Measurements from ENCODE around the gene KLHL29. TPM values are rescaled to one million over a fixed set of nuclear protein-coding genes. Genes with fewer than 3 reads are reported as not detected.
A peak's percentile ranks its signal among the peaks of the same experiment; 100 is the strongest.

Gene KLHL29
- total and polyA plus RNA-seq, 5 donors from 2014 or later = 0.09 to 1.3 (median 0.24) TPM

GRCh38 chr2:23360571-23361125, 24.3 kb upstream of the KLHL29 start:
- H3K4me1 ChIP-seq (ENCODE audit: control insufficient read depth, insufficient read depth, low read length, poor library complexity, severe bottlenecking) = no peaks in the 10 kb centered on the region
- peaks cover 8% of the 10 kb centered on the region for H3K27me3 Mint-ChIP-seq
- H3K9me3 ChIP-seq (ENCODE audit: control insufficient read depth in 2 of 2, low read length in 2 of 2) = no peaks in the 10 kb centered on the region
- no peak overlapping the region for H3K4me3 Mint-ChIP-seq
- no peaks in the 10 kb centered on the region for H3K36me3 Mint-ChIP-seq
- H3K36me3 ChIP-seq (ENCODE audit: control insufficient read depth, insufficient read depth, low read length) = no peaks in the 10 kb centered on the region
- no peaks in the 10 kb centered on the region for H3K4me1 Mint-ChIP-seq
- peaks cover 5% of the 10 kb centered on the region for H3K27me3 ChIP-seq (ENCODE audit: control insufficient read depth, insufficient read depth, low read length)
- ATAC-seq (ENCODE audit: low read depth in 2 of 2) (no peak), DNase-seq (no peak)
- H3K27ac ChIP-seq (ENCODE audit: insufficient read depth, low read length, poor library complexity, severe bottlenecking) = no peak overlapping the region
- H3K9me3 Mint-ChIP-seq = peaks cover 0 to 5% (median 2%) of the 10 kb centered on the region in 7 donors
- no peak overlapping the region for H3K27ac Mint-ChIP-seq
- H3K4me3 ChIP-seq (ENCODE audit: low read depth, low read length) = no peak overlapping the region

GRCh38 chr2:23361152-23361551, 23.8 kb upstream of the KLHL29 start:
- ATAC-seq (ENCODE audit: low read depth in 2 of 2) (no peak), DNase-seq (no peak)
- Histone ChIP-seq H3K27ac (ENCODE audit: insufficient read depth, low read length, poor library complexity, severe bottlenecking) (no peak overlapping the region), H3K27me3 (ENCODE audit: control insufficient read depth, insufficient read depth, low read length) (peaks cover 5% of the 10 kb centered on the region), H3K4me1 (ENCODE audit: control insufficient read depth, insufficient read depth, low read length, poor library complexity, severe bottlenecking) (no peaks in the 10 kb centered on the region), H3K36me3 (ENCODE audit: control insufficient read depth, insufficient read depth, low read length) (no peaks in the 10 kb centered on the region), H3K4me3 (ENCODE audit: low read depth, low read length) (no peak overlapping the region), H3K9me3 (ENCODE audit: control insufficient read depth in 2 of 2, low read length in 2 of 2) (no peaks in the 10 kb centered on the region)
- no peaks in the 10 kb centered on the region for H3K36me3 Mint-ChIP-seq
- H3K27me3 Mint-ChIP-seq = peaks cover 9% of the 10 kb centered on the region
- H3K9me3 Mint-ChIP-seq = peaks cover 0 to 6% (median 2%) of the 10 kb centered on the region in 7 donors
- H3K27ac Mint-ChIP-seq = no peak overlapping the region
- H3K4me3 Mint-ChIP-seq = no peak overlapping the region
- H3K4me1 Mint-ChIP-seq = no peaks in the 10 kb centered on the region

- H3K9me3 ChIP-seq (ENCODE audit: control insufficient read depth in 2 of 2, low read length in 2 of 2) = no peaks in the 10 kb centered on the region
- H3K27ac Mint-ChIP-seq = no peak overlapping the region
- H3K36me3 ChIP-seq (ENCODE audit: control insufficient read depth, insufficient read depth, low read length) = no peaks in the 10 kb centered on the region
- no peaks in the 10 kb centered on the region for H3K36me3 Mint-ChIP-seq
- DNase-seq (no peak), ATAC-seq (ENCODE audit: low read depth in 2 of 2) (no peak)
- peaks cover 0 to 6% (median 2%) of the 10 kb centered on the region in 7 donors for H3K9me3 Mint-ChIP-seq
- no peak overlapping the region for H3K4me3 Mint-ChIP-seq
- H3K4me1 Mint-ChIP-seq = no peaks in the 10 kb centered on the region
- H3K27ac ChIP-seq (ENCODE audit: insufficient read depth, low read length, poor library complexity, severe bottlenecking) = no peak overlapping the region
- peaks cover 11% of the 10 kb centered on the region for H3K27me3 Mint-ChIP-seq
- no peaks in the 10 kb centered on the region for H3K4me1 ChIP-seq (ENCODE audit: control insufficient read depth, insufficient read depth, low read length, poor library complexity, severe bottlenecking)
- no peak overlapping the region for H3K4me3 ChIP-seq (ENCODE audit: low read depth, low read length)
- peaks cover 8% of the 10 kb centered on the region for H3K27me3 ChIP-seq (ENCODE audit: control insufficient read depth, insufficient read depth, low read length)
Observed at GRCh38 chr2:23363268-23363667, 21.7 kb upstream of the KLHL29 start.

GRCh38 chr2:23363831-23364230, 21.1 kb upstream of the KLHL29 start:
- Mint-ChIP-seq H3K36me3 (no peaks in the 10 kb centered on the region), H3K4me3 (no peak overlapping the region)

GRCh38 chr2:23366720-23367119, 18.3 kb upstream of the KLHL29 start:
- H3K9me3 ChIP-seq (ENCODE audit: control insufficient read depth in 2 of 2, low read length in 2 of 2) = no peaks in the 10 kb centered on the region
- H3K27me3 ChIP-seq (ENCODE audit: control insufficient read depth, insufficient read depth, low read length) = peaks cover 8% of the 10 kb centered on the region
- Mint-ChIP-seq H3K9me3 (peaks cover 0 to 6% (median 1%) of the 10 kb centered on the region in 7 donors), H3K27me3 (peaks cover 8% of the 10 kb centered on the region), H3K4me1 (no peaks in the 10 kb centered on the region), H3K36me3 (no peaks in the 10 kb centered on the region), H3K4me3 (no peak overlapping the region), H3K27ac (no peak overlapping the region)
- no peak overlapping the region for H3K4me3 ChIP-seq (ENCODE audit: low read depth, low read length)
- no peak for ATAC-seq (ENCODE audit: low read depth in 2 of 2)
- no peak overlapping the region for H3K27ac ChIP-seq (ENCODE audit: insufficient read depth, low read length, poor library complexity, severe bottlenecking)
- H3K4me1 ChIP-seq (ENCODE audit: control insufficient read depth, insufficient read depth, low read length, poor library complexity, severe bottlenecking) = no peaks in the 10 kb centered on the region
- no peaks in the 10 kb centered on the region for H3K36me3 ChIP-seq (ENCODE audit: control insufficient read depth, insufficient read depth, low read length)
- no peak for DNase-seq

More at GRCh38 chr2:23363831-23364230, 21.1 kb upstream of the KLHL29 start:
- H3K4me1 Mint-ChIP-seq = no peaks in the 10 kb centered on the region
- peaks cover 0 to 6% (median 2%) of the 10 kb centered on the region in 7 donors for H3K9me3 Mint-ChIP-seq
- DNase-seq = no peak
- H3K27ac Mint-ChIP-seq = no peak overlapping the region
- no peak overlapping the region for H3K27ac ChIP-seq (ENCODE audit: insufficient read depth, low read length, poor library complexity, severe bottlenecking)
- no peak overlapping the region for H3K4me3 ChIP-seq (ENCODE audit: low read depth, low read length)
- ATAC-seq (ENCODE audit: low read depth in 2 of 2) = no peak
- no peaks in the 10 kb centered on the region for H3K9me3 ChIP-seq (ENCODE audit: control insufficient read depth in 2 of 2, low read length in 2 of 2)
- H3K4me1 ChIP-seq (ENCODE audit: control insufficient read depth, insufficient read depth, low read length, poor library complexity, severe bottlenecking) = no peaks in the 10 kb centered on the region
- H3K36me3 ChIP-seq (ENCODE audit: control insufficient read depth, insufficient read depth, low read length) = no peaks in the 10 kb centered on the region
- H3K27me3 ChIP-seq (ENCODE audit: control insufficient read depth, insufficient read depth, low read length) = peaks cover 8% of the 10 kb centered on the region
- peaks cover 11% of the 10 kb centered on the region for H3K27me3 Mint-ChIP-seq

- Histone ChIP-seq H3K36me3 (ENCODE audit: control insufficient read depth, insufficient read depth, low read length) (no peaks in the 10 kb centered on the region), H3K27me3 (ENCODE audit: control insufficient read depth, insufficient read depth, low read length) (peaks cover 8% of the 10 kb centered on the region), H3K4me3 (ENCODE audit: low read depth, low read length) (no peak overlapping the region), H3K27ac (ENCODE audit: insufficient read depth, low read length, poor library complexity, severe bottlenecking) (no peak overlapping the region), H3K9me3 (ENCODE audit: control insufficient read depth in 2 of 2, low read length in 2 of 2) (no peaks in the 10 kb centered on the region), H3K4me1 (ENCODE audit: control insufficient read depth, insufficient read depth, low read length, poor library complexity, severe bottlenecking) (no peaks in the 10 kb centered on the region)
- H3K9me3 Mint-ChIP-seq = peaks cover 0 to 6% (median 1%) of the 10 kb centered on the region in 7 donors
- DNase-seq = no peak
- H3K27me3 Mint-ChIP-seq = peaks cover 8% of the 10 kb centered on the region
- no peak overlapping the region for H3K27ac Mint-ChIP-seq
- no peaks in the 10 kb centered on the region for H3K36me3 Mint-ChIP-seq
- H3K4me3 Mint-ChIP-seq = no peak overlapping the region
- ATAC-seq (ENCODE audit: low read depth in 2 of 2) = no peak
- no peaks in the 10 kb centered on the region for H3K4me1 Mint-ChIP-seq
Observed at GRCh38 chr2:23367760-23368159, 17.2 kb upstream of the KLHL29 start.

- H3K9me3 Mint-ChIP-seq = no peaks in the 10 kb centered on the region
- H3K4me1 Mint-ChIP-seq = no peaks in the 10 kb centered on the region
- H3K36me3 Mint-ChIP-seq = no peaks in the 10 kb centered on the region
- no peak overlapping the region for H3K27ac Mint-ChIP-seq
- H3K27ac ChIP-seq (ENCODE audit: insufficient read depth, low read length, poor library complexity, severe bottlenecking) = no peak overlapping the region
- H3K27me3 Mint-ChIP-seq = no peaks in the 10 kb centered on the region
- H3K9me3 ChIP-seq (ENCODE audit: control insufficient read depth in 2 of 2, low read length in 2 of 2) = no peaks in the 10 kb centered on the region
- no peaks in the 10 kb centered on the region for H3K36me3 ChIP-seq (ENCODE audit: control insufficient read depth, insufficient read depth, low read length)
- no peak for ATAC-seq (ENCODE audit: low read depth in 2 of 2)
- peaks cover 2% of the 10 kb centered on the region for H3K27me3 ChIP-seq (ENCODE audit: control insufficient read depth, insufficient read depth, low read length)
- DNase-seq = no peak
- H3K4me1 ChIP-seq (ENCODE audit: control insufficient read depth, insufficient read depth, low read length, poor library complexity, severe bottlenecking) = no peaks in the 10 kb centered on the region
- no peak overlapping the region for H3K4me3 ChIP-seq (ENCODE audit: low read depth, low read length)
- no peak overlapping the region for H3K4me3 Mint-ChIP-seq
Observed at GRCh38 chr2:23373666-23374065, 11.3 kb upstream of the KLHL29 start.

GRCh38 chr2:23375448-23375847, 9.5 kb upstream of the KLHL29 start:
- H3K4me1 ChIP-seq (ENCODE audit: control insufficient read depth, insufficient read depth, low read length, poor library complexity, severe bottlenecking) = no peaks in the 10 kb centered on the region
- no peak overlapping the region for H3K4me3 ChIP-seq (ENCODE audit: low read depth, low read length)
- H3K27me3 ChIP-seq (ENCODE audit: control insufficient read depth, insufficient read depth, low read length) = peaks cover 6% of the 10 kb centered on the region
- H3K4me1 Mint-ChIP-seq = peaks cover 2 to 4% (median 4%) of the 10 kb centered on the region in 4 donors
- H3K9me3 ChIP-seq (ENCODE audit: control insufficient read depth in 2 of 2, low read length in 2 of 2) = no peaks in the 10 kb centered on the region
- no peaks in the 10 kb centered on the region for H3K9me3 Mint-ChIP-seq
- no peak overlapping the region for H3K27ac ChIP-seq (ENCODE audit: insufficient read depth, low read length, poor library complexity, severe bottlenecking)
- H3K36me3 ChIP-seq (ENCODE audit: control insufficient read depth, insufficient read depth, low read length) = no peaks in the 10 kb centered on the region
- H3K27me3 Mint-ChIP-seq = no peaks in the 10 kb centered on the region
- DNase-seq (peak in 1 of 3 donors; percentile 41), ATAC-seq (ENCODE audit: low read depth in 2 of 2) (no peak)
- H3K27ac Mint-ChIP-seq = no peak overlapping the region
- no peak overlapping the region for H3K4me3 Mint-ChIP-seq
- no peaks in the 10 kb centered on the region for H3K36me3 Mint-ChIP-seq
